CD4-positive, alpha-beta T cell (primary cell): ENCODE results near the gene TSHZ2. TPM values are rescaled to one million over a fixed set of nuclear protein-coding genes. Genes with fewer than 3 reads are reported as not detected.

Experiments
- ATAC-seq: fragments of 200-7000 bp; cut with Tn5 transposase; one replicate; pipeline ENCODE4 v1.10.0; 2022; ENCODE audit warnings: mild to moderate bottlenecking; ENCODE audit not compliant: poor library complexity
- CTCF ChIA-PET: fragments of 350-600 bp; sonication (Branson Sonifier 250); formaldehyde crosslinking; loops from one replicate; lab custom pipeline; 2021; ENCODE audit warnings: antibody characterized with exemption, inconsistent platforms; lab: Charles Lee
- POLR2A ChIA-PET: fragments of 350-600 bp; sonication (Branson Sonifier 250); formaldehyde crosslinking; loops from one replicate; lab custom pipeline; 2021; ENCODE audit warnings: antibody characterized with exemption, inconsistent platforms; lab: Charles Lee
- DNase-seq, 14 experiments: peaks; one replicate each; pipeline ENCODE4 v3.0.0-alpha.2; 2013 to 2020; ENCODE audit warnings: mixed read lengths in 2 of 14
- H3K27ac ChIP-seq, 2 donors: one replicate each; pipeline versions ENCODE4 v1.5.1 to v1.7.0; 2013; ENCODE audit warnings: low read length in 2 of 2, low read depth in 1 of 2, mild to moderate bottlenecking in 1 of 2
- H3K27me3 ChIP-seq, 2 experiments: 1 replicate in 1 of 2; 2 replicates in 1 of 2; pipeline versions ENCODE4 v1.6.1 to v1.7.0; 2013; ENCODE audit warnings: low read length in 2 of 2, control low read depth in 1 of 2, mild to moderate bottlenecking in 1 of 2, moderate library complexity in 1 of 2; ENCODE audit not compliant: insufficient read depth in 2 of 2, control insufficient read depth in 1 of 2
- H3K36me3 ChIP-seq: one replicate; pipeline ENCODE4 v1.6.1; 2013; ENCODE audit warnings: low read length, control low read depth; ENCODE audit not compliant: insufficient read depth
- H3K4me1 ChIP-seq: one replicate; pipeline ENCODE4 v1.6.1; 2013; ENCODE audit warnings: low read length, control low read depth; ENCODE audit not compliant: insufficient read depth
- H3K4me3 ChIP-seq: one replicate; pipeline ENCODE4 v1.5.1; 2013; ENCODE audit warnings: mild to moderate bottlenecking, low read length, moderate library complexity
- H3K9me3 ChIP-seq, 2 experiments: 1 replicate in 1 of 2; 2 replicates in 1 of 2; pipeline versions ENCODE4 v1.6.1 to v1.7.0; 2013; ENCODE audit warnings: low read length in 2 of 2, mild to moderate bottlenecking in 2 of 2, control low read depth in 1 of 2, moderate library complexity in 1 of 2; ENCODE audit not compliant: control insufficient read depth in 1 of 2, insufficient read depth in 1 of 2
- H3K27ac Mint-ChIP-seq: one replicate; pipeline ENCODE4 v1.8.0; 2020; ENCODE audit warnings: mixed read lengths
- H3K27me3 Mint-ChIP-seq: one replicate; pipeline ENCODE4 v1.8.0; 2021; ENCODE audit warnings: mixed read lengths
- H3K36me3 Mint-ChIP-seq: one replicate; pipeline ENCODE4 v1.8.0; 2021; ENCODE audit warnings: low read depth, mixed read lengths
- H3K4me1 Mint-ChIP-seq: one replicate; pipeline ENCODE4 v1.8.0; 2021; ENCODE audit warnings: low read depth, mixed read lengths
- H3K4me3 Mint-ChIP-seq: one replicate; pipeline ENCODE4 v1.8.0; 2020; ENCODE audit warnings: mild to moderate bottlenecking, mixed read lengths
- H3K9me3 Mint-ChIP-seq: one replicate; pipeline ENCODE4 v1.8.0; 2020; ENCODE audit warnings: mixed read lengths
- intact Hi-C, 2 experiments: fragments of 100-400 bp; cut with DNase I in 1 of 2; cut with micrococcal nuclease in 1 of 2; formaldehyde crosslinking; loops; one replicate each; pipeline versions ENCODE4 v1.15.1 to v1.9.0; 2023 to 2025; cut with DNase I, micrococcal nuclease
- total RNA-seq, 174 experiments: library from RNA in 2 of 174; stranded (reverse) in 2 of 174; gene quantifications; one replicate each; pipeline ENCODE4 v1.2.3 and lab custom pipeline; 2021 to 2026
- TF ChIP-seq, protein P1 (sequence below): fragments of 200-600 bp; IDR thresholded peaks from one replicate; pipeline ENCODE4 v1.8.0; 2022; ENCODE audit warnings: antibody characterized with exemption, mild to moderate bottlenecking

The TSHZ2 gene
- total RNA-seq, 2 experiments from 2014 or later, result 26.1 to 27.4 TPM

GRCh38 chr20:53130795-53131194 lies 158.6 kb downstream of the TSHZ2 start:
- H3K4me3 Mint-ChIP-seq, result no peak overlapping the region
- no peaks in the 10 kb centered on the region for H3K9me3 ChIP-seq
- ChIA-PET POLR2A (no interaction called here), CTCF (no interaction called here)
- H3K9me3 Mint-ChIP-seq, result no peaks in the 10 kb centered on the region
- ATAC-seq (no peak), DNase-seq (no peak)
- no peaks in the 10 kb centered on the region for H3K36me3 ChIP-seq
- H3K4me1 Mint-ChIP-seq, result peaks cover 30% of the 10 kb centered on the region
- H3K36me3 Mint-ChIP-seq, result no peaks in the 10 kb centered on the region
- TF ChIP-seq, protein P1, sequence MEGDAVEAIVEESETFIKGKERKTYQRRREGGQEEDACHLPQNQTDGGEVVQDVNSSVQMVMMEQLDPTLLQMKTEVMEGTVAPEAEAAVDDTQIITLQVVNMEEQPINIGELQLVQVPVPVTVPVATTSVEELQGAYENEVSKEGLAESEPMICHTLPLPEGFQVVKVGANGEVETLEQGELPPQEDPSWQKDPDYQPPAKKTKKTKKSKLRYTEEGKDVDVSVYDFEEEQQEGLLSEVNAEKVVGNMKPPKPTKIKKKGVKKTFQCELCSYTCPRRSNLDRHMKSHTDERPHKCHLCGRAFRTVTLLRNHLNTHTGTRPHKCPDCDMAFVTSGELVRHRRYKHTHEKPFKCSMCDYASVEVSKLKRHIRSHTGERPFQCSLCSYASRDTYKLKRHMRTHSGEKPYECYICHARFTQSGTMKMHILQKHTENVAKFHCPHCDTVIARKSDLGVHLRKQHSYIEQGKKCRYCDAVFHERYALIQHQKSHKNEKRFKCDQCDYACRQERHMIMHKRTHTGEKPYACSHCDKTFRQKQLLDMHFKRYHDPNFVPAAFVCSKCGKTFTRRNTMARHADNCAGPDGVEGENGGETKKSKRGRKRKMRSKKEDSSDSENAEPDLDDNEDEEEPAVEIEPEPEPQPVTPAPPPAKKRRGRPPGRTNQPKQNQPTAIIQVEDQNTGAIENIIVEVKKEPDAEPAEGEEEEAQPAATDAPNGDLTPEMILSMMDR, result no peak
- H3K27me3 ChIP-seq, result no peaks in the 10 kb centered on the region
- no peaks in the 10 kb centered on the region for H3K4me1 ChIP-seq
- intact Hi-C loops, result no loop called here
- no peak overlapping the region for H3K27ac ChIP-seq
- no peak overlapping the region for H3K4me3 ChIP-seq
- no peaks in the 10 kb centered on the region for H3K27me3 Mint-ChIP-seq
- no peak overlapping the region for H3K27ac Mint-ChIP-seq

GRCh38 chr20:53133125-53133524 lies 161.0 kb downstream of the TSHZ2 start:
- H3K36me3 Mint-ChIP-seq, result no peaks in the 10 kb centered on the region
- intact Hi-C loops, result no loop called here
- TF ChIP-seq, protein P1, result no peak
- ChIA-PET CTCF (no interaction called here), POLR2A (no interaction called here)
- Histone ChIP-seq H3K4me3 (no peak overlapping the region), H3K9me3 (no peaks in the 10 kb centered on the region), H3K4me1 (no peaks in the 10 kb centered on the region), H3K27ac (no peak overlapping the region), H3K27me3 (no peaks in the 10 kb centered on the region), H3K36me3 (no peaks in the 10 kb centered on the region)
- H3K9me3 Mint-ChIP-seq, result no peaks in the 10 kb centered on the region
- DNase-seq (no peak), ATAC-seq (no peak)
- H3K4me1 Mint-ChIP-seq, result peaks cover 30% of the 10 kb centered on the region
- no peak overlapping the region for H3K27ac Mint-ChIP-seq
- no peaks in the 10 kb centered on the region for H3K27me3 Mint-ChIP-seq
- H3K4me3 Mint-ChIP-seq, result no peak overlapping the region

- no peak for ATAC-seq
- intact Hi-C loops, result no loop called here
- H3K4me3 ChIP-seq, result no peak overlapping the region
- no peaks in the 10 kb centered on the region for H3K27me3 ChIP-seq
- Mint-ChIP-seq H3K4me1 (peaks cover 30% of the 10 kb centered on the region), H3K9me3 (no peaks in the 10 kb centered on the region), H3K27me3 (no peaks in the 10 kb centered on the region), H3K36me3 (no peaks in the 10 kb centered on the region), H3K27ac (no peak overlapping the region), H3K4me3 (no peak overlapping the region)
- no peak overlapping the region for H3K27ac ChIP-seq
- no peaks in the 10 kb centered on the region for H3K36me3 ChIP-seq
- ChIA-PET POLR2A (no interaction called here), CTCF (no interaction called here)
- H3K9me3 ChIP-seq, result no peaks in the 10 kb centered on the region
- TF ChIP-seq, protein P1, result no peak
- DNase-seq, result no peak
- no peaks in the 10 kb centered on the region for H3K4me1 ChIP-seq
Observed at GRCh38 chr20:53133628-53134027, 161.5 kb downstream of the TSHZ2 start.
